KOPT-K1 (cell line): Measurements from ENCODE around the gene STAG3.
"Not testable (repeated sequence)": the region's sequence is repeated elsewhere in the genome, so short reads cannot be mapped to it uniquely, and the experiment has no call there.

ENCODE experiments used
- H3K27ac ChIP-seq: fragments of 200-600 bp; sonication (generic); 2 replicates; pipeline ENCODE4 v1.5.1; 2016; ENCODE audit warnings: antibody characterized with exemption, mild to moderate bottlenecking, low read depth, low read length; ENCODE audit not compliant: poor library complexity, severe bottlenecking
- H3K36me3 ChIP-seq: fragments of 200-600 bp; sonication (generic); 2 replicates; pipeline ENCODE4 v1.5.1; 2017; ENCODE audit warnings: antibody characterized with exemption, mild to moderate bottlenecking, low read length, moderate library complexity; ENCODE audit not compliant: insufficient read depth
- H3K9me3 ChIP-seq: fragments of 200-600 bp; sonication (generic); 2 replicates; pipeline ENCODE4 v1.5.1; 2017; ENCODE audit warnings: antibody characterized with exemption, low read length, mild to moderate bottlenecking; ENCODE audit not compliant: insufficient read depth, poor library complexity, severe bottlenecking

Gene STAG3

DNA sequence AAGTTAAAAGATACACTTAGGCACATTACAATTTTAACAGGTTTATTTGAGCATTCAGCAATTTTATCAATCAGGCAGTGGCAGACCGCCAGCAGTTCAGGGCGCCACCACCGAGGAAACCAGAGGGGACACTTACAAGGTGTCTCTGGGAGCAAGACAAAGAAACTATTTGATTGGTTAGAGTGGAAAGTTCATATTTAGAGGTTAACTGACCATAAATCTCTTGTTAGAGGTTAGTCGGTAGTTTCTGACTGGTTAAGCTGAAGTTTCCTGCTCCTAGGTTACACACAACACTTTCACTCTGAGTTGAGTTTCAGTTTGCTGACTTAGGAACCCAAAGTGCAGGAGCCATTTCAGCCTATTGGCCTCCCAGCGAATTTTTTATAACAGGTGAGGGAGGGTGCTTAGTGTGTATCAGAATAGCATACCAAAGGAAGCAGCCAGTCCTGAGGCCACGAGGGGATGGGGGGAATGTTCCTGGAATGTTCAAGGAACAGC lies 31.2 kb downstream of the STAG3 start:
- Histone ChIP-seq H3K36me3 (no peaks in the 10 kb centered on the region), H3K9me3 (no peaks in the 10 kb centered on the region), H3K27ac (peak overlapping the region; percentile 71)

- Histone ChIP-seq H3K27ac (peak overlapping the region; percentile 71), H3K36me3 (no peaks in the 10 kb centered on the region), H3K9me3 (no peaks in the 10 kb centered on the region)
These were observed 31.8 kb downstream of the STAG3 start for GRCh38 chr7:100209493-100209892.

- no peaks in the 10 kb centered on the region for H3K9me3 ChIP-seq
- H3K36me3 ChIP-seq: no peaks in the 10 kb centered on the region
- H3K27ac ChIP-seq: peak overlapping the region; percentile 71
These were observed 33.1 kb downstream of the STAG3 start for GRCh38 chr7:100210805-100211204.

- no peaks in the 10 kb centered on the region for H3K9me3 ChIP-seq
- H3K36me3 ChIP-seq: no peaks in the 10 kb centered on the region
- H3K27ac ChIP-seq: peak overlapping the region; percentile 71
These were observed 33.6 kb downstream of the STAG3 start for GRCh38 chr7:100211342-100211780.

DNA sequence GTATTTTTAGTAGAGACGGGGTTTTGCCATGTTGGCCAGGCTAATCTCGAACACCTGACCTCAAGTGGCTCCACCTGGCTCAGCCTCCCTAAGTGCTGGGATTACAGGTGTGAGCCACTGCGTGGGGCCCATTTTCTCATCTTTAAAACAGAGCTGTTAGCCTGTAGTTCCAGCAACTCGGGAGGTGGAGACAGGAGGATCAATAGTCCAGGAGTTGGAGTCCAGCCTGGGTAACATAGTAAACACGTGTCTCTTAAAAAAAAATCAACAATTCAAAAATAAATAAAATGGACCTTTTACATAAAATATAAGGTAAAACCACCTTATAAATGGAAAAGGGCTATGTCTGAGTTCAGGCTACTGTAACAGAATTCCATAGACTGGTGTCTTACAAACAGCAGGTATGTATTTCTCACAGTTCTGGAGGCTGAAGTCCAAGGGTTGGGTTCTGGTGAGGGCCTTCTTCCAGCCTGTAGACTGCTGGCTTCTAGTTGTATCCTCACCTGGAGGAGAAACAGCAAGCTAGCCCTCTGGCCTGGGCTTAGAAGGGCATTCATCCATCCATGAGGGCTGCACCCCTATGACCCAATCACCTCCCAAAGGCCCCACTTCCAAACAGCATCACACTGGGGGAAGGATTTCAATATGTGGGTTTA lies 35.0 kb downstream of the STAG3 start:
- Histone ChIP-seq H3K36me3 (no peaks in the 10 kb centered on the region), H3K9me3 (no peaks in the 10 kb centered on the region), H3K27ac (peak overlapping the region; percentile 29)

GRCh38 chr7:100213672-100214071 lies 36.0 kb downstream of the STAG3 start:
- Histone ChIP-seq H3K27ac (peak overlapping the region; percentile 29), H3K36me3 (no peaks in the 10 kb centered on the region), H3K9me3 (no peaks in the 10 kb centered on the region)

- not testable (repeated sequence) for H3K36me3 ChIP-seq, H3K9me3 ChIP-seq
- H3K27ac ChIP-seq: peak overlapping the region; percentile 27
These were observed 36.6 kb downstream of the STAG3 start for GRCh38 chr7:100214356-100214755.

DNA sequence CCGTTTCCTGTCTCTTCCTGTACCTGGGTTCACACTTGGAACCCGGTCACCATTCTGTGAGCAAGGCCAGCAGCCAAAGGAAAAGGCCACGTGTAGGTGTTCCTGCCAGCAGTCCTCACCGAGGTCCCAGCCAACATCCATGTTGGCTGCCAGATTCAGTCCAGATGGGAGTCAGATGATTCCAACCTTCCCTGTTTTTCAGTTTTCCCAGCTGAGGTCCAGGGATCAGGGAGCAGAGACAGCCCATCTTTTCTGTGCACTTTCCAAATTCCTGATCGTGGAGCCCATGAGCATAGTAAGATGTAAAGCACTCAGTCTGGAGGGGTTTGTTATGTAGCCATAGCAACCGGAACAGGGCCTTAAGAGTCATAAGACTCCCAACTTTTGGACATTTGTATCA lies 38.2 kb downstream of the STAG3 start:
- H3K27ac ChIP-seq: peak overlapping the region; percentile 40
- 0 out of 2 replicates have a peak, but pooled peaks cover 5% of the 10 kb centered on the region for H3K36me3 ChIP-seq
- H3K9me3 ChIP-seq: no peaks in the 10 kb centered on the region

DNA sequence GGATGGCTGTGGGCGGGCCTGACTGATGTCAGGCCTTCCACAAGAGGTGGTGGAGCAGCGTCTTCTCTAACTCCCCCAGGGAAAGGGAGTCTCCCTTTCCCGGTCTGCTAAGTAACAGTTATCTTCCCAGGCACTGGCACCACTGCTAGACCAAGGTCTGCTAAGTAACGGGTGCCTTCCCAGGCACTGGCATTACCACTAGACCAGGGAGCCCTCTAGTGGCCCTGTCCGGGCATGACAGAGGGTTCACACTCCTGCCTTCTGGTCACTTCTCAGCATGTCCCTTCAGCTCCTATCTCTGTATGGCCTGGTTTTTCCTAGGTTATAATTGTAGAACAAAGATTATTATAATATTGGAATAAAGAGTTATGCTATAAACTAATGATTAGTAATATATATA lies 40.2 kb downstream of the STAG3 start:
- not testable (repeated sequence) for H3K9me3 ChIP-seq
- peaks cover 22% of the 10 kb centered on the region for H3K36me3 ChIP-seq
- H3K27ac ChIP-seq: peak overlapping the region; percentile 86

DNA sequence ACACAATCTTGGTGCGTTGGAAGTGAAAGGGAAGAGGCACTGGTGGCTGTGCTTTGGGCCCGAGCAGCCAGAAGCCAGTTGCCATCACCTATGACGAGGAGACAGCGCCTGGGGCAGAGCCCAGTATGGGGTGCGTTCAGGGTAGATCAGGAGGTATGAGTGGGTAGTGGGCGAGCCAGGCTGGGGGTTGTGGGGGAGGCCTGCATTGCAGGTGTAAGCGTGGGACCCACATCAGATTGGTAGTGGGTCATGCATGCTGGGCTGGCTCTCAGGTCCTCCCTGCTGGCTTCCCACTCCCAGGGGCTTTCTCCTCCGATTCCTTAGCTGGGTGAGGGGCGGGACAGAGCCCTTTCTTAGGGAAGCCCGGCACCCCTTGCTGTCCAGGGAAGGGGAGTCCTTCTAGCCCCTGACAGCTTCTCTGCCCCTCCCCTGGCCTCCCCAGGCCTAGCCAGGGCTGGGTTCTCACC lies 41.6 kb downstream of the STAG3 start:
- H3K27ac ChIP-seq: peak overlapping the region; percentile 100
- H3K9me3 ChIP-seq: no peaks in the 10 kb centered on the region
- peaks cover 35% of the 10 kb centered on the region for H3K36me3 ChIP-seq

- peaks cover 42% of the 10 kb centered on the region for H3K36me3 ChIP-seq
- peak within 1 kb of the TSS; percentile 100 for H3K27ac ChIP-seq
- not testable (repeated sequence) for H3K9me3 ChIP-seq
These were observed 42.3 kb downstream of the STAG3 start, which contains the start of gene PVRIG for GRCh38 chr7:100219801-100220585. Gene PVRIG, plus strand, starts transcription at chr7:100219949. Its CDS starts 22 bp downstream, at chr7:100219971.

GRCh38 chr7:100220586-100221230 lies 43.0 kb downstream of the STAG3 start:
- Histone ChIP-seq H3K27ac (peak overlapping the region; percentile 100), H3K36me3 (peaks cover 49% of the 10 kb centered on the region), H3K9me3 (no peaks in the 10 kb centered on the region)

- no peaks in the 10 kb centered on the region for H3K9me3 ChIP-seq
- peaks cover 55% of the 10 kb centered on the region for H3K36me3 ChIP-seq
- H3K27ac ChIP-seq: peak overlapping the region; percentile 100
These were observed 43.6 kb downstream of the STAG3 start for GRCh38 chr7:100221231-100221718.

- Histone ChIP-seq H3K9me3 (no peaks in the 10 kb centered on the region), H3K27ac (peak overlapping the region; percentile 100), H3K36me3 (peaks cover 61% of the 10 kb centered on the region)
These were observed 44.2 kb downstream of the STAG3 start for GRCh38 chr7:100221767-100222444.
